ENCODE data around the gene CC2D2A.

- TF ChIP-seq CTCF (IDR thresholded peaks at IDR 0.05 in 2 of 3, conservative IDR thresholded peaks at IDR 0.05 in 1 of 3; ENCODE audit: control insufficient read depth in 2 of 3, extremely low read depth in 1 of 3, insufficient read depth in 1 of 3, low read depth in 3 of 3, low read length in 3 of 3) (no peak), STAT1 (conservative IDR thresholded peaks at IDR 0.05) (no peak), ZNF592 (IDR thresholded peaks at IDR 0.05) (no peak), POLR2A (IDR thresholded peaks at IDR 0.05; ENCODE audit: low read depth, low read length) (no peak), ZNF274 (IDR thresholded peaks at IDR 0.05; ENCODE audit: insufficient read depth, insufficient read length) (no peak), RELA (IDR thresholded peaks at IDR 0.05; ENCODE audit: borderline replicate concordance, partially characterized antibody) (no peak), BRCA1 (IDR thresholded peaks at IDR 0.05; ENCODE audit: low read depth, low read length) (no peak), FOXM1 (IDR thresholded peaks at IDR 0.05; ENCODE audit: low read depth, low read length) (no peak), SIN3A (IDR thresholded peaks at IDR 0.05; ENCODE audit: low read depth, low read length) (no peak), MXI1 (IDR thresholded peaks at IDR 0.05; ENCODE audit: low read depth, low read length) (no peak), TARDBP (IDR thresholded peaks at IDR 0.05; ENCODE audit: borderline replicate concordance) (no peak)
- TF ChIP-seq, protein P1, sequence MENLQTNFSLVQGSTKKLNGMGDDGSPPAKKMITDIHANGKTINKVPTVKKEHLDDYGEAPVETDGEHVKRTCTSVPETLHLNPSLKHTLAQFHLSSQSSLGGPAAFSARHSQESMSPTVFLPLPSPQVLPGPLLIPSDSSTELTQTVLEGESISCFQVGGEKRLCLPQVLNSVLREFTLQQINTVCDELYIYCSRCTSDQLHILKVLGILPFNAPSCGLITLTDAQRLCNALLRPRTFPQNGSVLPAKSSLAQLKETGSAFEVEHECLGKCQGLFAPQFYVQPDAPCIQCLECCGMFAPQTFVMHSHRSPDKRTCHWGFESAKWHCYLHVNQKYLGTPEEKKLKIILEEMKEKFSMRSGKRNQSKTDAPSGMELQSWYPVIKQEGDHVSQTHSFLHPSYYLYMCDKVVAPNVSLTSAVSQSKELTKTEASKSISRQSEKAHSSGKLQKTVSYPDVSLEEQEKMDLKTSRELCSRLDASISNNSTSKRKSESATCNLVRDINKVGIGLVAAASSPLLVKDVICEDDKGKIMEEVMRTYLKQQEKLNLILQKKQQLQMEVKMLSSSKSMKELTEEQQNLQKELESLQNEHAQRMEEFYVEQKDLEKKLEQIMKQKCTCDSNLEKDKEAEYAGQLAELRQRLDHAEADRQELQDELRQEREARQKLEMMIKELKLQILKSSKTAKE (IDR thresholded peaks at IDR 0.05; ENCODE audit: low read depth, poor library complexity, severe bottlenecking): no peak
These were observed 31.0 kb downstream of the CC2D2A start for GRCh38 chr4:15500701-15501100.

Measured in GM12878 (cell line).